HepG2 (cell line): ENCODE measurements around the gene RBCK1. TPM values are rescaled to one million over a fixed set of nuclear protein-coding genes. Genes with fewer than 3 reads are reported as not detected.

Source experiments
- ARID4A ChIP-seq: sonication (generic); formaldehyde crosslinking; IDR thresholded peaks from 2 replicates; pipeline ENCODE4 v1.5.0; 2020; ENCODE audit warnings: mild to moderate bottlenecking, missing genetic modification reagents, borderline replicate concordance
- ATF4 ChIP-seq, 2 experiments: fragments of 450-650 bp in 1 of 2; sonication (generic) in 1 of 2; formaldehyde crosslinking; IDR thresholded peaks; 2 replicates each; pipeline versions ENCODE4 v1.5.0 to v1.8.0; 2020 to 2022; ENCODE audit warnings: mild to moderate bottlenecking in 1 of 2, missing genetic modification reagents in 1 of 2
- GPBP1L1 ChIP-seq: sonication (generic); formaldehyde crosslinking; IDR thresholded peaks from 2 replicates; pipeline ENCODE4 v1.5.0; 2020; ENCODE audit warnings: mild to moderate bottlenecking, missing genetic modification reagents
- HDAC2 ChIP-seq: sonication (generic); formaldehyde crosslinking; IDR thresholded peaks from 2 replicates; pipeline ENCODE4 v1.4.0; 2020; ENCODE audit warnings: missing genetic modification reagents
- MAZ ChIP-seq, 2 experiments: sonication (generic) in 1 of 2; formaldehyde crosslinking in 1 of 2; IDR thresholded peaks; 2 replicates each; pipeline versions ENCODE4 v1.5.0 to v1.6.1; 2012 to 2020; ENCODE audit warnings: low read depth in 2 of 2, mild to moderate bottlenecking in 2 of 2, borderline replicate concordance in 1 of 2, improper control_type of control experiment in 1 of 2, low read length in 1 of 2, missing genetic modification reagents in 1 of 2, moderate library complexity in 1 of 2
- NR3C1 ChIP-seq: sonication (generic); formaldehyde crosslinking; IDR thresholded peaks from 2 replicates; pipeline ENCODE4 v1.4.0; 2020; ENCODE audit warnings: missing genetic modification reagents
- PRDM4 ChIP-seq: sonication (generic); formaldehyde crosslinking; IDR thresholded peaks from 2 replicates; pipeline ENCODE4 v1.9.0; 2021; ENCODE audit warnings: missing genetic modification reagents, borderline replicate concordance
- ZBTB14 ChIP-seq: sonication (generic); formaldehyde crosslinking; IDR thresholded peaks from 2 replicates; pipeline ENCODE4 v1.4.0; 2020; ENCODE audit warnings: missing genetic modification reagents
- ZBTB2 ChIP-seq: sonication (generic); formaldehyde crosslinking; IDR thresholded peaks from 2 replicates; pipeline ENCODE4 v1.8.0; 2022; ENCODE audit warnings: low read depth, missing genetic modification reagents
- ZBTB34 ChIP-seq: sonication (generic); formaldehyde crosslinking; IDR thresholded peaks from 2 replicates; pipeline ENCODE4 v1.8.0; 2022; ENCODE audit warnings: mild to moderate bottlenecking, missing genetic modification reagents
- ZNF160 ChIP-seq: sonication (generic); formaldehyde crosslinking; IDR thresholded peaks from 2 replicates; pipeline ENCODE4 v1.8.0; 2022; ENCODE audit warnings: mild to moderate bottlenecking, inconsistent platforms, missing genetic modification reagents
- polyA plus RNA-seq, 8 experiments: library from polyadenylated mRNA; depleted of rRNA in 3 of 8; stranded (reverse) in 7 of 8; unstranded in 1 of 8; fragments of >200 nt; fragmentation: Illumina TruSeq in 4 of 8; extraction: Trizol in 4 of 8; gene quantifications; 2 replicates each; pipeline versions ENCODE4 v1.2.1 to v1.2.3, GENCODE V29; 2011 to 2016; ENCODE audit warnings: low read depth in 4 of 8, missing spikeins in 1 of 8, mixed read lengths in 1 of 8; ENCODE audit not compliant: insufficient read depth in 1 of 8
- total RNA-seq, 5 experiments: library from RNA; depleted of rRNA; stranded (reverse); fragments of >200 nt; fragmentation: Illumina TruSeq; extraction: Trizol; gene quantifications; 2 replicates each; pipeline ENCODE4 v1.2.3, GENCODE V29; 2016; ENCODE audit warnings: low read depth in 1 of 5

Gene RBCK1
- total and polyA plus RNA-seq, 2 of the 13 experiments (the other 11 are each of a cell fraction or from before 2014, with no cell fraction given): 149 to 215 TPM

GRCh38 chr20:461254-462198, 53.4 kb downstream of the RBCK1 start (continued):
- TF ChIP-seq ZBTB14 (CRISPR knock-in tag) (no peak; the same call in 1 of the 2 replicates), ARID4A (CRISPR knock-in tag) (peak; percentile 85), ZNF160 (CRISPR knock-in tag) (no peak; the same call in 1 of the 2 replicates), PRDM4 (CRISPR knock-in tag) (no peak), ZBTB34 (CRISPR knock-in tag) (no peak), ZBTB2 (CRISPR knock-in tag) (no peak), GPBP1L1 (no peak), NR3C1 (CRISPR knock-in tag) (no peak), ATF4 (CRISPR knock-in tag; IDR thresholded peaks at IDR 0.05) (no peak), HDAC2 (CRISPR knock-in tag) (0 out of 2 replicates have a peak, but pooled peaks have one; percentile 10), MAZ (IDR thresholded peaks at IDR 0.05; ENCODE audit: borderline replicate concordance, low read depth, low read length) (no peak), MAZ (CRISPR knock-in tag; IDR thresholded peaks at IDR 0.05; ENCODE audit: low read depth) (no peak)
